Measurements from ENCODE around the gene SH3TC1. TPM values are rescaled to one million over a fixed set of nuclear protein-coding genes. Genes with fewer than 3 reads are reported as not detected.

Gene SH3TC1
- total RNA-seq, 1 donor from 2014 or later: 1.2 TPM

DNA sequence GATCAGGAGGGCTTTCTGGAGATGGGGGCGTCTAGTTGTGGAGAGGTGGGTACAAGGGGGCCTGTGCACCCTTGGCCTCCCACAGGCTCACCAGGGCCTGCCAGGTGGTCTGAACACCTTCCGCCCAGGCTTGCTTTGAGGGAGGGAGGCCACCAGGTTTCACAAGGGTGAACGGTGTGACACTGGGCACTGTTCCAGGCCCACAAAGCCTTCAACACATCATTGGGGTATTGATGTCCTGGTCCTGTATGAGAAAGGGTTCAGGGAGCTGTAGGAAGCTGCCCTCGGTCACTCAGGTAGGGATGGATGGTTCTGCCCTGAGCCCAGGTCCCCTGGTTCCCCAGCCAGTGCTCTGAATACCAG, 76.4 kb downstream of the SH3TC1 start:
- Mint-ChIP-seq H3K36me3 (ENCODE audit: low read depth) (no peaks in the 10 kb centered on the region), H3K4me3 (ENCODE audit: unreplicated experiment) (no peak overlapping the region), H3K9me3 (ENCODE audit: low read depth) (no peaks in the 10 kb centered on the region), H3K4me1 (ENCODE audit: low read depth) (peaks cover 39% of the 10 kb centered on the region), H3K27me3 (ENCODE audit: low read depth) (peaks cover 12% of the 10 kb centered on the region), H3K27ac (ENCODE audit: unreplicated experiment) (no peak overlapping the region)
- no peak for TF ChIP-seq CTCF (IDR thresholded peaks at IDR 0.05)
- no peak for DNase-seq (ENCODE audit: low spot score)

DNA sequence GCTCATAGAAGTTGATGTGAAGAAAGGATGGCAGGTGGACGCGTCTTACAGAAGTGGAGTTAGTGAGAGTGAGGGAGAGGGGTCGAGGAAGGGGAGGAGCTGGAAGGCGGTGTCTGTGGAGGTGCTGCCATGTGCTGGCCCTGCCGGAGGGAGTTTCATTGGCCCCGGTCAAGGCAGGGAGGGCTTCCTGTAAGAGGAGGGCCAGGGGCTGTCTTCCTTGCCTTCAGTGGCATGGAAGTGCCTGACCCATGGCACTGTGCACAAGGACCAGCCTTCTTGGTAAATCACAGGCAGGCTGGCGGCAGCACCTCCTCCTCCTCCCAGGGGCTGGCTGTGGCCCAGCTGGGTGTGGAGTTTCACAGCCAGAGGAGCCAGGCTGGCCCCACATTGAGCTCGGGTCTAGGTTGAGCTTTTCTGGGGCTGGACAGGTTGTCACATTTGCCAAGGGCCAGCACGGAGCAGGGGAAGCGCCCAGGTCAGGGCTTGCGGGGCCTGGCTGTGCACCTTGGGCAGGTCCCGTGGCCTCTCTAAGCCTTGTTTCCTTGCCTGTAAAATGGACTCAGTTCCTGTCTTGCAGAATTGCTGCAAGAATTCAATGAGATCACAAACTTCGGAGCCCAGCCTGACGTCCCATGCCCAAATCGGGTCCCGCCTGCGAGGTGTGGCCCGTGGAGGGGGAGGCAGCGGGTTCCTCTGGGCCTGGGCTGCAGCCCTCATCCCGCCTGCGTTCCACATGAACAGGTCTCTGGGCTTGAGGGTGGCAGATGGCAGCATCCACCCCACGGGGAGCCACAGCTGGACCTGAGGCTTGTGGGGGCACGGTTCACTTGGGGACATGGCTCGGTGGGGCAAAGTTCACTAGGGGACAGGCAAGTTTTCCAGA, 77.5 kb downstream of the SH3TC1 start:
- Mint-ChIP-seq H3K27ac (ENCODE audit: unreplicated experiment) (peak overlapping the region; percentile 27), H3K4me1 (ENCODE audit: low read depth) (peaks cover 39% of the 10 kb centered on the region)
- peak; percentile 90 for DNase-seq (ENCODE audit: low spot score)

DNA sequence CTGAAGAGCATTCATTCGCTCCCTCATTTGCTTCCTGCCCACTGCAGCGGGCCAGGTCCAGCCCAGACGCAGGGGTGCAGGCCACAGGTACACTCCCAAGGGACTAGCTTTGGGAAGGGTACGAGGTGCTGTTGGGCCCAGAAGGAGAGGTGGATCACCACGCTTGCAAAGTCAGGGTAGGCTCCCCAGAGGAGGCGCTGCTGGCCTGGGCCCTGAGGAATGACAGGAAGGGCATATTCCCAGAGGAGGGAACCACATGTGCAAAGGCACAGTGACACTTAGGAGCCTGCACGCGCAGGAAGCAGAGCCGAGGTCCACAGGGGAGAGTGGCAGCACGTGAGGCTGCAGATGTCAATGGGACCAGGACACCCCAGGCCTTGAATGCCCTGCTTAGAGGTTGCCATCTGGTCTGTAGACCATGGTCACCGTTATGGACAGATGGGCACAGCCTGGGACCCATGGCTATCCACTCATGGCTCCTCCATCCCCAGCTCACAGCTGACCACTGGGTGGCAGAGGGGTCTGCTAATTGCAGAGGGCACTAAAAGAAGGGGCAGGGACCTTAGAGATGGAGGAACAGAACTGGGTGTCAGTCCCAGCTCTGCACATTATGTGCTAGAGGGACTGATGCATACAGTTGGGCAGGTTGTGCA, 78.4 kb downstream of the SH3TC1 start:
- peak; percentile 81 for DNase-seq (ENCODE audit: low spot score)
- H3K27me3 Mint-ChIP-seq (ENCODE audit: low read depth): no peaks in the 10 kb centered on the region
- peaks cover 37% of the 10 kb centered on the region for H3K4me1 Mint-ChIP-seq (ENCODE audit: low read depth)
- H3K36me3 Mint-ChIP-seq (ENCODE audit: low read depth): no peaks in the 10 kb centered on the region
- H3K9me3 Mint-ChIP-seq (ENCODE audit: low read depth): no peaks in the 10 kb centered on the region
- H3K4me3 Mint-ChIP-seq (ENCODE audit: unreplicated experiment): no peak overlapping the region
- peak; percentile 30 for TF ChIP-seq CTCF (IDR thresholded peaks at IDR 0.05)
- H3K27ac Mint-ChIP-seq (ENCODE audit: unreplicated experiment): no peak overlapping the region

More for the DNA sequence above, 77.5 kb downstream of the SH3TC1 start:
- Mint-ChIP-seq H3K36me3 (ENCODE audit: low read depth) (no peaks in the 10 kb centered on the region), H3K9me3 (ENCODE audit: low read depth) (no peaks in the 10 kb centered on the region), H3K27me3 (ENCODE audit: low read depth) (peaks cover 4% of the 10 kb centered on the region), H3K4me3 (ENCODE audit: unreplicated experiment) (no peak overlapping the region)
- no peak for TF ChIP-seq CTCF (IDR thresholded peaks at IDR 0.05)

DNA sequence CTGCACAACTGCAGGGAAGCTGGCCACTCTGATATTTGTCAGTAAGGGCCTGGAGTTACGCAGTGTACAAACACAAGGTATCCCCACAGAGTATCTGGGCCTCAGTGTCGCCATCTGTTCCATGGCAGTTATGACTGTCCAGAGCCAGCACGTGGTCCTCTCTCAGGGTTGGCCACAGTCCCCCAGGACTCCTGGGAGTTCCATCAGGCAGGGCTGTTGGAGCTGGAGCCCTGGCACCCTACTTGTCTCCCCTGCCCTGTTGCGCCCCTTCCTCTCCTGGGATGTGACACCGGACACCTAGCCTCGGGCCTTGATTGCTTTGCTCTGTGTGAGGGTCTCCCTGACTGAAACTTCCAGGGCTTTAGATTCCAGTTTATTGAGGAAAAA, 78.9 kb downstream of the SH3TC1 start:
- Mint-ChIP-seq H3K4me3 (ENCODE audit: unreplicated experiment) (no peak overlapping the region), H3K36me3 (ENCODE audit: low read depth) (no peaks in the 10 kb centered on the region), H3K27me3 (ENCODE audit: low read depth) (no peaks in the 10 kb centered on the region), H3K27ac (ENCODE audit: unreplicated experiment) (peak overlapping the region; percentile 86), H3K4me1 (ENCODE audit: low read depth) (peaks cover 36% of the 10 kb centered on the region), H3K9me3 (ENCODE audit: low read depth) (no peaks in the 10 kb centered on the region)
- DNase-seq (ENCODE audit: low spot score): peak; percentile 77
- no peak for TF ChIP-seq CTCF (IDR thresholded peaks at IDR 0.05)

DNA sequence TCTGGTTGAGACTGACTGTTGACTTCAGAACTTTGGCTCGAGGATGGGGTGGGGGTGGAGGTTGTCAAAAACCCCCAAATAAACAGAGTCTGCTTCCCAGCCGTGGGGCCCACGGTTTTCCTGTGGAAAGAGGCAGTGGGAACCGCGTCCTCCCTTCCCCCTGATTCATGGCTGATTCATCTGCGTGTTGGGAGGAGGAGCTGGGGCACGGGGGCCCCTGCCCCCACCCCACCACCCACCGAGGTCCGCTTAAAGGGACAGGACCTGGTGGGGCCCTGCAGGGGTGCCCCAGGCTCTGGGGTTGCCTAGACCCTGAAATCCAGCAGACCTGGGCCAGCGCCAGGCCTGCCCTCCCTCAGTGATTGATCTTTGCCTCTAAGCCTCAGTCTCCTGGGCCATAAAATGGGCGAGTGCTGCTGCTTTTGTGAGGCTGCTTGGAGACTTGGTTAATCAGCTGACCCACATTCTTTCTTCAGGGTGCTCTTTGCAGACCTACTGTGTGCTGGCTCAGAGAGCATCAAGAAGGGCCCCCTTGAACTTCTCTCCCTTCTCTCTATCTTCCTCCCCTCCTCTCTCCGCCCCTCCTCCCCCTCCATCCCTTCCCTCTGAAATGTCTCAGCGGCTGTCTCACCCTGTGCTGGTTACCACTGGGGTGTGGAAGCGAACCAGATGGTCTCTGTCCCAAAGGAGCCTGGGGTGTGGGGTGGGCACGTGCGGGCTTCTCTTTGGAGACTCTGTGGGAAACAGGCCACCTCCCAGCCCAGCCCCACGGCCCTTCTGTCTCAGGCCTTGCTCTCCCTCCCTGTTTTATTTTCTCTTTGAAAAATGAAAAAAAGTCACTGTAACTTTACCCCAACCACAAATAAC, 79.6 kb downstream of the SH3TC1 start:
- Mint-ChIP-seq H3K4me3 (ENCODE audit: unreplicated experiment) (no peak overlapping the region), H3K27me3 (ENCODE audit: low read depth) (no peaks in the 10 kb centered on the region)
- peak; percentile 67 for DNase-seq (ENCODE audit: low spot score)

More for the DNA sequence above, 79.6 kb downstream of the SH3TC1 start:
- Mint-ChIP-seq H3K36me3 (ENCODE audit: low read depth) (no peaks in the 10 kb centered on the region), H3K4me1 (ENCODE audit: low read depth) (peaks cover 36% of the 10 kb centered on the region), H3K9me3 (ENCODE audit: low read depth) (no peaks in the 10 kb centered on the region), H3K27ac (ENCODE audit: unreplicated experiment) (peak overlapping the region; percentile 86)
- TF ChIP-seq CTCF (IDR thresholded peaks at IDR 0.05): no peak

All from chondrocyte (in vitro differentiated cells).